BJ (cell line): Measurements from ENCODE around the gene ABCA7. TPM values are rescaled to one million over a fixed set of nuclear protein-coding genes. Genes with fewer than 3 reads are reported as not detected.

ENCODE experiments used
- CTCF ChIA-PET: fragments of 350-600 bp; formaldehyde crosslinking; extraction: SDS; loops from one replicate; lab custom pipeline; 2021; ENCODE audit warnings: antibody characterized with exemption, inconsistent platforms; lab: Yijun Ruan, JAX
- POLR2A ChIA-PET: fragments of 300-600 bp; sonication (Branson Sonifier 250); formaldehyde crosslinking; extraction: SDS; loops from one replicate; lab custom pipeline; 2021; ENCODE audit warnings: antibody characterized with exemption; lab: Charles Lee
- DNase-seq: peaks from one replicate; pipeline ENCODE4 v3.0.0-alpha.2; 2011; ENCODE audit warnings: low read depth
- H3K27me3 ChIP-seq: 2 replicates; pipeline ENCODE4 v1.6.0; 2011; ENCODE audit warnings: low read length; ENCODE audit not compliant: control insufficient read depth, insufficient read depth
- H3K36me3 ChIP-seq: 2 replicates; pipeline ENCODE4 v1.5.1; 2011; ENCODE audit warnings: low read length; ENCODE audit not compliant: control insufficient read depth, insufficient read depth
- H3K4me3 ChIP-seq: 2 replicates; pipeline ENCODE4 v1.5.1; 2011; ENCODE audit warnings: low read depth, mild to moderate bottlenecking, control low read depth, low read length
- CTCF ChIP-seq: IDR thresholded peaks from 2 replicates; pipeline ENCODE4 v1.5.1; 2011; ENCODE audit warnings: low read depth, mild to moderate bottlenecking, control low read depth, inconsistent platforms, low read length, moderate library complexity; ENCODE audit not compliant: insufficient read depth
- polyA plus RNA-seq: library from polyadenylated mRNA; depleted of rRNA; stranded (reverse); fragments of >200 nt; gene quantifications from 2 replicates; pipeline ENCODE4 v1.2.3, GENCODE V29; 2011

The ABCA7 gene
- polyA plus RNA-seq, 1 experiment = 1.9 TPM

- CTCF ChIA-PET = interaction anchor here (0.6 to 1.9 kb wide), 7 partner anchors 15 to 244 kb away, joined by 3 to 4 read pairs (median 3); no protein-coding TSS in a partner anchor
- no peak for DNase-seq
- H3K27me3 ChIP-seq = peaks cover 18% of the 10 kb centered on the region
- peak overlapping the region; percentile 20 for H3K4me3 ChIP-seq
- no peak for TF ChIP-seq CTCF
- POLR2A ChIA-PET = interaction anchor here (0.9 kb wide), 1 partner anchor 28 kb away, joined by 3 read pairs; no protein-coding TSS in a partner anchor
- no peaks in the 10 kb centered on the region for H3K36me3 ChIP-seq
Measured at GRCh38 chr19:1000591-1001537, 39.0 kb upstream of the ABCA7 start.

GRCh38 chr19:1001538-1002166 is 38.3 kb upstream of the ABCA7 start:
- no peak for DNase-seq
- Histone ChIP-seq H3K4me3 (no peak overlapping the region), H3K36me3 (no peaks in the 10 kb centered on the region), H3K27me3 (peaks cover 18% of the 10 kb centered on the region)
- ChIA-PET POLR2A (interaction anchor here (0.9 kb wide), 1 partner anchor 27 kb away, joined by 3 read pairs; no protein-coding TSS in a partner anchor), CTCF (interaction anchor here (0.5 to 1.2 kb wide), 7 partner anchors 16 to 243 kb away, joined by 3 to 4 read pairs (median 3); no protein-coding TSS in a partner anchor)
- TF ChIP-seq CTCF = peak; percentile 94

- no peak for DNase-seq
- Histone ChIP-seq H3K4me3 (no peak overlapping the region), H3K36me3 (no peaks in the 10 kb centered on the region), H3K27me3 (peaks cover 14% of the 10 kb centered on the region)
- POLR2A ChIA-PET = no interaction called here
- no peak for TF ChIP-seq CTCF
- CTCF ChIA-PET = no interaction called here
Measured at GRCh38 chr19:1002600-1002999, 37.3 kb upstream of the ABCA7 start.

GRCh38 chr19:1003283-1003682 is 36.6 kb upstream of the ABCA7 start:
- POLR2A ChIA-PET = no interaction called here
- Histone ChIP-seq H3K36me3 (no peaks in the 10 kb centered on the region), H3K4me3 (no peak overlapping the region), H3K27me3 (peaks cover 9% of the 10 kb centered on the region)
- no peak for TF ChIP-seq CTCF
- DNase-seq = no peak
- CTCF ChIA-PET = interaction anchor here (0.9 to 1.3 kb wide), 2 partner anchors 19 to 137 kb away, joined by 4 read pairs; partner anchors contain the start of gene WDR18
